Fibroblast of pulmonary artery (primary cell): ENCODE results near the gene TPST2.

Experiments
- DNase-seq: peaks from one replicate; pipeline ENCODE4 v3.0.0-alpha.2; 2010; ENCODE audit warnings: low read depth
- H3K4me3 ChIP-seq: replicated peaks from 2 replicates; pipeline ENCODE4 v1.5.1; 2011; ENCODE audit warnings: low read depth, mild to moderate bottlenecking, control low read depth, low read length, moderate library complexity
- TF ChIP-seq, protein P1 (sequence below): IDR thresholded peaks from 2 replicates; pipeline ENCODE4 v1.5.1; 2011; ENCODE audit warnings: mild to moderate bottlenecking, control low read depth, low read length, inconsistent platforms; ENCODE audit errors: missing control alignments

The TPST2 gene

DNA sequence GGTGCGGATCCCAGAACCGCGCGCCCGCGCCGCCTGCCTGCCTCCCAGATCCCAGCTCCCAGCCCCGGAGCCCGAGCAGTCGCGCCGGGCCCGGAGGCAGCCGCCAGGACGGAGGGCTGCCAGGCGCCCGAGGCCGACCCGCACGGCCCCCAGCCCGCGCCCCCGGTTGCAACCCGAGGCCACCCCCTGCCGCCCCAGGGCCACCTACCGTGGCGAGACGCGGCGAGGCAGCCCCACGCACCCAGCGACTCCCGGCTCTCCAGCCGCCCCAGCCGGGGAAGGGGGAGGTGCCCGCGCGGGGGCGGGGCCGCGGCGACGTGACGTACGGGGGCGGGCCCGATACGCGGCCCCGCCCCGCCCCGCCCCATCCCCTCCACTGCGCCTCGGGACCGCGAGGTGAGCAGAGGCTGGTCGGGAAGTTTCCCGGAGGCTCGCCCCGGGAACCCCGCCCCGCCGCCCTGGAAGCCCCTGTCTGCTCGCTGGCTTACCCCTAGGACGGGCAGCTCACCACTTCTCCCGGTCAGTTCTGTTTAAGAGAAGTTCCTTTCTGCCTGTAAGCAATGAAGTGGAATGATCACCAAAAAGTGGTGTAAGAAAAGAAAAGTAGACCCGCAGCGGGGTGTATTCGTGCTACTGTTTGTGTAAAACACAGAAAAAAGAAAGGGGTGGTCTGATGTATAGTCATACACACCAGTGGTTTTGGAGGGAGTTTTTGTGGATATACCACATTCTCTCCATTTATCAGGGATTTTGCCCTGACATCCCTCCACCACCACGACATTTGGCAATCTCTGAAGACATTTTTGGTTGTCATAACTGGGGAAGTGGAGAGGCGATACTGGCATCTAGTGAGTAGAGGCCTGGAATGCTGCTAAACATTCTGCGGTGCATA, at the start of gene TPST2:
Gene TPST2, minus strand, starts transcription at position 288 of the 892 bp plus-strand sequence. CDS start 48,502 bp downstream, outside the sequence.
- TF ChIP-seq, protein P1, sequence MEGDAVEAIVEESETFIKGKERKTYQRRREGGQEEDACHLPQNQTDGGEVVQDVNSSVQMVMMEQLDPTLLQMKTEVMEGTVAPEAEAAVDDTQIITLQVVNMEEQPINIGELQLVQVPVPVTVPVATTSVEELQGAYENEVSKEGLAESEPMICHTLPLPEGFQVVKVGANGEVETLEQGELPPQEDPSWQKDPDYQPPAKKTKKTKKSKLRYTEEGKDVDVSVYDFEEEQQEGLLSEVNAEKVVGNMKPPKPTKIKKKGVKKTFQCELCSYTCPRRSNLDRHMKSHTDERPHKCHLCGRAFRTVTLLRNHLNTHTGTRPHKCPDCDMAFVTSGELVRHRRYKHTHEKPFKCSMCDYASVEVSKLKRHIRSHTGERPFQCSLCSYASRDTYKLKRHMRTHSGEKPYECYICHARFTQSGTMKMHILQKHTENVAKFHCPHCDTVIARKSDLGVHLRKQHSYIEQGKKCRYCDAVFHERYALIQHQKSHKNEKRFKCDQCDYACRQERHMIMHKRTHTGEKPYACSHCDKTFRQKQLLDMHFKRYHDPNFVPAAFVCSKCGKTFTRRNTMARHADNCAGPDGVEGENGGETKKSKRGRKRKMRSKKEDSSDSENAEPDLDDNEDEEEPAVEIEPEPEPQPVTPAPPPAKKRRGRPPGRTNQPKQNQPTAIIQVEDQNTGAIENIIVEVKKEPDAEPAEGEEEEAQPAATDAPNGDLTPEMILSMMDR, result no peak
- DNase-seq, result peak; percentile 69
- peak within 1 kb of the TSS; percentile 78 for H3K4me3 ChIP-seq

DNA sequence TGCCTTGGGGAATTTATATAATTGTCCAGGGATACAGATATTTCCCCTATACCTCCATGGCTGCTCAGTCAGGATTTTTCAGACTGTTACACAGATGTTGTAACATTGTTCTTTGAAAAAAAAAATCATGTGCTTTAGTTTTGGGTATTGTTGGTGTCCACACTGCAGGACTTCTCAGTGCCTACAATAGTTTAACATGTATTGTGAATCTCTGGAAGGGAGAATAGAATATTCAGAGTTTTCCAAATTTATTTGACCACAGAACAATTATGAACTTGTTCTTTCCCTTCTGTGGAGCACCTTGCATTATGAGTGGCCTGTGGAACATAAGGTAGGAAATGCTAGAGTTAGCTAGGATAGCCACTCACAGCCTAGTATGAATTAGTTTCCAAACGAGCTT, 46.4 kb upstream of the TPST2 start:
- TF ChIP-seq, protein P1, result no peak
- no peak for DNase-seq
- no peak overlapping the region for H3K4me3 ChIP-seq

DNA sequence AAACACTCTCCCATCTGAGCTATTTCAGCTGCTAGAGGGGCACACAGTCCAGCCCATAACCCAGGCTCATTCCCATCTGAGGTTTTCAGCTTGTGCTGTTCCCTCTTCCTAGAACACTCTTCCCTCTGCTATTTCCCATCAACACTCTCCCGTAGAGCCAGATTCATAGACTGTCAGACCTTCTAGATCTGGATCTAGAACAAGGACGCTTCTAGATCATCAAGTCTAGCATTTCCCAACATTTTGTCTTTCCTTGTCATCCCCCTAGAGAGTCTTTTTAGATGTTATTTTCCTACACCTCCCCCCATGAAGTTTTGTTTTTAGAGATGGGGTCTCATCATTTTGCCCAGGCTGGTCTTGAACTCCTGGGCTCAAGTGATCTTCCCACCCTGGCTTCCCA, 45.2 kb upstream of the TPST2 start:
- no peak overlapping the region for H3K4me3 ChIP-seq
- no peak for DNase-seq
- TF ChIP-seq, protein P1, result no peak

DNA sequence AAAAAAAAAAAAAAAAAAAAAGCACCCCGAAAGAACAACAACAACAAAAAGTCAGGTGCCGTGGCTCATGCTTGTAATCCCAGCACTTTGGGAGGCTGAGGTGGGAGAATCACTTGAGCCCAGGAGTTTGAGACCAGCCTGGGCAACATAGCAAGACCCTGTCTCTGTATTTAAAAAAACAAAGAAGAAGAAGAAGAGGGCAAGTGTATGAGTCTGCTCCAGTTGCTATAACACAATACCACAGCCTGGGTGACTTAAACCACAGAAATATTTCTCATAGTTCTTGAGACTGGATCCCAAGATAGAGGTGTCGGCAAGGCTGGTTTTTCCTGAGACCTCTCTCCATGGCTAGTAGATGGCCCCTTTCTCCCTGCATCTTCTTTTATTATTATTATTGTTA, 44.3 kb upstream of the TPST2 start:
- H3K4me3 ChIP-seq, result no peak overlapping the region
- TF ChIP-seq, protein P1, result no peak
- no peak for DNase-seq

DNA sequence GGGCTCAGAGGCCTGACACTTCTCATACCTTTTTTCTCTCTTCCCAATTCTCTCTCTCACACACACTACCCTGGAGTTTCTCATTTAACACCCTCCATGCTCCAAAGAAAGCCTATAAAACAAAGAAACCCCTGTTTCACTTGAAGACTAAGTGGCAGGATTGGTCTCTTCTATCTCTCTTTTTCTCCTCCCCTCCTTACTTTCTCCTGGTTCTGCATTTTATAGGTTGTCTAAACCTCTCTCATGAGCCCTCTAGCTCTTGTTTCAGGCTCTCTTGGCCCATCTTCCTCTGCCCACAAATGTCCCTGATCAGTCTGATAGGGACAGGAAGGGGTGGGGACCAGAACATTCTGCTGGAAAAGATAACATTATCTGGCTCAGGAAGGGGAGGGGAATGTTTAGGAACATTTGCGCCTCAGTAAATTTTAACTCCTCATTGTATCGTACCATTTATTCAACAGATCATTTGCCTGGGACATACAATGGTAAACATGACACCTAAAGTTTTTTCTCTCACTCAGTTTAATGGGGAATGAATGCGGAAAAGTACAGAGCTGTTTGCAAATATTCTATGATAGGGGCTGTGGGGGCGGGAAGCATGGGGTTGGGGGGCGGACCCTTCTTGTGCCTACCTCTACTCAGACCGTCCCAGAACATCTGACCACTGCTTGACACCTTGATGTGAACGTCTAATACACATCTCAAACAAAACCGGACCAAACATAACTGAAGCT, 42.7 kb upstream of the TPST2 start:
- DNase-seq, result peak; percentile 31
- H3K4me3 ChIP-seq, result no peak overlapping the region
- TF ChIP-seq, protein P1, result no peak

DNA sequence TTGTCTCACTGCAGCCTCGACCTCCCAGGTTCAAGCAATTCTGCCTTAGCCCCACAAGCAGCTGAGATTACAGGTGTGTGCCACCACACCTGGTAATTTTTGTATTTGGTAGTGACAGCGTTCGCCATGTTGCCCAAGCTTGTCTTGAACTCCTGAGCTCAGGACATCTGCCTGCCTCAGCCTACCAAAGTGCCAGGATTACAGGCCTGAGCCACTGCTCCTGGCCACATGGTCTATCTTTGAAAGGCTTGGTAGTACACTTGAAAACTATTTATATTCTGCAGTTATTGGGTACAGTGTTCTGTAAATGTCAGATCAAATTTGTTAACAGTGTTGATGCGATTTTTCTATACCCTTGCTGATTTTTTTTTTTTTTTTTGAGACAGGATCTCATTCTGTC, 41.4 kb upstream of the TPST2 start:
- no peak for DNase-seq
- TF ChIP-seq, protein P1, result no peak
- H3K4me3 ChIP-seq, result no peak overlapping the region
